H1 (cell line): ENCODE data around the gene QRICH2. TPM values are rescaled to one million over a fixed set of nuclear protein-coding genes. Genes with fewer than 3 reads are reported as not detected.

ENCODE experiments used
- CTBP2 ChIP-seq: IDR thresholded peaks from 2 replicates; pipeline ENCODE4 v1.7.0; 2011; ENCODE audit warnings: borderline replicate concordance, mild to moderate bottlenecking, moderate library complexity, mixed read lengths, low read length; ENCODE audit not compliant: insufficient read depth, insufficient read length
- EP300 ChIP-seq, 2 experiments: IDR thresholded peaks; 1 replicate in 1 of 2; 2 replicates in 1 of 2; pipeline ENCODE4 v1.6.1; 2011 to 2012; ENCODE audit warnings: low read depth in 2 of 2, low read length in 2 of 2, mild to moderate bottlenecking in 2 of 2, borderline replicate concordance in 1 of 2, inconsistent platforms in 1 of 2, moderate library complexity in 1 of 2
- HDAC6 ChIP-seq: IDR thresholded peaks from one replicate; pipeline ENCODE4 v1.7.1; 2012; ENCODE audit warnings: low read depth, mild to moderate bottlenecking, inconsistent platforms, low read length, moderate library complexity
- PHF8 ChIP-seq: fragments of 200-600 bp; sonication (generic); conservative IDR thresholded peaks from 2 replicates; pipeline ENCODE4 v1.7.1; 2012; ENCODE audit warnings: low read depth, mild to moderate bottlenecking, inconsistent platforms, low read length, moderate library complexity
- polyA plus RNA-seq, 7 experiments: library from polyadenylated mRNA; depleted of rRNA in 3 of 7; stranded (reverse) in 5 of 7; unstranded in 2 of 7; fragments of >200 nt in 5 of 7; fragments of 200-250 nt in 2 of 7; gene quantifications; 1 replicate in 5 of 7; 2 replicates in 1 of 7; 4 replicates in 1 of 7; pipeline versions ENCODE4 v1.2.1 to v1.2.3, GENCODE V29; 2011 to 2013; ENCODE audit warnings: missing spikeins in 2 of 7, mixed read lengths in 2 of 7
- total RNA-seq: library from RNA; stranded (reverse); fragmentation: NEBNext Ultra II Directional; extraction: Animal tissue kit (Norgen Biotek cat#: 25700); gene quantifications from 2 replicates; pipeline ENCODE4 v1.2.1, GENCODE V29; 2021
- TF ChIP-seq, protein P1 (sequence below), 3 experiments: IDR thresholded peaks; 1 replicate in 2 of 3; 2 replicates in 1 of 3; pipeline versions ENCODE4 v1.5.1 to v1.6.1; 2011; ENCODE audit warnings: low read length in 3 of 3, mild to moderate bottlenecking in 3 of 3, inconsistent platforms in 2 of 3, low read depth in 1 of 3, moderate library complexity in 1 of 3; ENCODE audit not compliant: insufficient read depth in 1 of 3; ENCODE audit errors: control extremely low read depth in 1 of 3

The QRICH2 gene
- total and polyA plus RNA-seq, 2 of the 8 experiments (the other 6 are each of a cell fraction or from before 2014, with no cell fraction given), result 2.8 to 3.8 TPM

DNA sequence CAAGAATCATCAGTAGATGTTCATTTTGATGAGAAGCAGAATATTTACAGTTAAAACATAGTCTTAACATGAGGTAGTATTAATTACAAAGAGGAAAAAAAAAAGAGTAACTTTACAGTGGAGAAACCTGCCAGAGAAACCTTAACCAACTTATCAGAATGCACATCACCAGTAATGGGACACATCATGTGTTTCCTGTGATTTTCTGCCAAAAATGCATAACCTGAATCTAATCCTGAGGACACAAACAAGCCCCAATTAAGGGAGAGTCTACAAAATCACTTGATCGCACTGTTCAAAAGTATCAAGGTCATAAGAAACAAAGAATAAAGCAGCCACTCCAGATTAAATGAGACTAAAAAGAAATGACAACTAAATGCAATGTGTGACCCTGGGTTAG lies 18.2 kb upstream of the QRICH2 start (continued):
- TF ChIP-seq, protein P1, sequence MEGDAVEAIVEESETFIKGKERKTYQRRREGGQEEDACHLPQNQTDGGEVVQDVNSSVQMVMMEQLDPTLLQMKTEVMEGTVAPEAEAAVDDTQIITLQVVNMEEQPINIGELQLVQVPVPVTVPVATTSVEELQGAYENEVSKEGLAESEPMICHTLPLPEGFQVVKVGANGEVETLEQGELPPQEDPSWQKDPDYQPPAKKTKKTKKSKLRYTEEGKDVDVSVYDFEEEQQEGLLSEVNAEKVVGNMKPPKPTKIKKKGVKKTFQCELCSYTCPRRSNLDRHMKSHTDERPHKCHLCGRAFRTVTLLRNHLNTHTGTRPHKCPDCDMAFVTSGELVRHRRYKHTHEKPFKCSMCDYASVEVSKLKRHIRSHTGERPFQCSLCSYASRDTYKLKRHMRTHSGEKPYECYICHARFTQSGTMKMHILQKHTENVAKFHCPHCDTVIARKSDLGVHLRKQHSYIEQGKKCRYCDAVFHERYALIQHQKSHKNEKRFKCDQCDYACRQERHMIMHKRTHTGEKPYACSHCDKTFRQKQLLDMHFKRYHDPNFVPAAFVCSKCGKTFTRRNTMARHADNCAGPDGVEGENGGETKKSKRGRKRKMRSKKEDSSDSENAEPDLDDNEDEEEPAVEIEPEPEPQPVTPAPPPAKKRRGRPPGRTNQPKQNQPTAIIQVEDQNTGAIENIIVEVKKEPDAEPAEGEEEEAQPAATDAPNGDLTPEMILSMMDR (IDR thresholded peaks at IDR 0.05; ENCODE audit: control extremely low read depth in 1 of 3, insufficient read depth in 1 of 3, low read depth in 1 of 3, low read length in 3 of 3), result no peak
- TF ChIP-seq HDAC6 (no peak), EP300 (IDR thresholded peaks at IDR 0.05; ENCODE audit: borderline replicate concordance in 1 of 2, low read depth in 2 of 2, low read length in 2 of 2) (no peak), CTBP2 (no peak), PHF8 (no peak)
- TF ChIP-seq, all 59 proteins: peak for 0
